PFSK-1 (cell line): ENCODE results near the gene CAMTA1.

Experiments
- FOXP2 ChIP-seq: optimal IDR thresholded peaks from 2 replicates; pipeline ENCODE3; 2011; ENCODE audit warnings: borderline replicate concordance, control low read depth, inconsistent platforms; ENCODE audit not compliant: insufficient read depth; ENCODE audit errors: extremely low read length, extremely low read depth
- POLR2AphosphoS5 ChIP-seq: IDR thresholded peaks from 2 replicates; pipeline ENCODE4 v1.6.1; 2012; ENCODE audit warnings: low read depth, mild to moderate bottlenecking, control low read depth, low read length, moderate library complexity
- SIN3A ChIP-seq: IDR thresholded peaks from 2 replicates; pipeline ENCODE4 v1.6.1; 2012; ENCODE audit warnings: mild to moderate bottlenecking, low read length, moderate library complexity, borderline replicate concordance; ENCODE audit not compliant: insufficient read depth
- TAF1 ChIP-seq: IDR thresholded peaks from 2 replicates; pipeline ENCODE4 v1.6.1; 2012; ENCODE audit warnings: low read length, control low read depth, borderline replicate concordance; ENCODE audit not compliant: insufficient read depth
- TF ChIP-seq, protein P1 (sequence below), 2 experiments: IDR thresholded peaks; 2 replicates each; pipeline versions ENCODE4 v1.6.1 to v1.8.0; 2011 to 2012; ENCODE audit warnings: low read depth in 2 of 2, low read length in 2 of 2, control low read depth in 1 of 2, inconsistent platforms in 1 of 2, mild to moderate bottlenecking in 1 of 2, moderate library complexity in 1 of 2; ENCODE audit not compliant: insufficient read depth in 1 of 2

CAMTA1 gene

DNA sequence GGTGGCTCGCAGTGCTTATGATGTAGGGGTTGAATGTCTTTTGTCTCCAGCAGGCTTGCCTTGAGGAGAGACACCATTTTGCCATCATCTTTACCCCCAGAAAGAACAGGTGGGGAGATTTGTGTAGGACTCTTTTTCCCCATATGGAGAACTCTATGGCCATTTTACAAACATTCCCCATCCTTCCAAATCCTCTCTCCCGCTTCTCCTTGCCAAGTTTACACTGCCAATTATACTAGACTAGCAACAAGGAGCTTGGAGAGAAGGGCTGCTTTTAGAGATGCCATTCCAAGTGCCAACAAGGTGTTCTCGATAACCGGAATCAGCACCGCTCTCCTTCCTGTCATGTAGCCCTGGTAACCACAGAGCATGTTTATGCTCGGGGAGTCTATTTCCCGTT is 233.1 kb downstream of the CAMTA1 start:
- TF ChIP-seq TAF1 (no peak), POLR2AphosphoS5 (no peak), SIN3A (no peak), FOXP2 (no peak)
- TF ChIP-seq, protein P1, sequence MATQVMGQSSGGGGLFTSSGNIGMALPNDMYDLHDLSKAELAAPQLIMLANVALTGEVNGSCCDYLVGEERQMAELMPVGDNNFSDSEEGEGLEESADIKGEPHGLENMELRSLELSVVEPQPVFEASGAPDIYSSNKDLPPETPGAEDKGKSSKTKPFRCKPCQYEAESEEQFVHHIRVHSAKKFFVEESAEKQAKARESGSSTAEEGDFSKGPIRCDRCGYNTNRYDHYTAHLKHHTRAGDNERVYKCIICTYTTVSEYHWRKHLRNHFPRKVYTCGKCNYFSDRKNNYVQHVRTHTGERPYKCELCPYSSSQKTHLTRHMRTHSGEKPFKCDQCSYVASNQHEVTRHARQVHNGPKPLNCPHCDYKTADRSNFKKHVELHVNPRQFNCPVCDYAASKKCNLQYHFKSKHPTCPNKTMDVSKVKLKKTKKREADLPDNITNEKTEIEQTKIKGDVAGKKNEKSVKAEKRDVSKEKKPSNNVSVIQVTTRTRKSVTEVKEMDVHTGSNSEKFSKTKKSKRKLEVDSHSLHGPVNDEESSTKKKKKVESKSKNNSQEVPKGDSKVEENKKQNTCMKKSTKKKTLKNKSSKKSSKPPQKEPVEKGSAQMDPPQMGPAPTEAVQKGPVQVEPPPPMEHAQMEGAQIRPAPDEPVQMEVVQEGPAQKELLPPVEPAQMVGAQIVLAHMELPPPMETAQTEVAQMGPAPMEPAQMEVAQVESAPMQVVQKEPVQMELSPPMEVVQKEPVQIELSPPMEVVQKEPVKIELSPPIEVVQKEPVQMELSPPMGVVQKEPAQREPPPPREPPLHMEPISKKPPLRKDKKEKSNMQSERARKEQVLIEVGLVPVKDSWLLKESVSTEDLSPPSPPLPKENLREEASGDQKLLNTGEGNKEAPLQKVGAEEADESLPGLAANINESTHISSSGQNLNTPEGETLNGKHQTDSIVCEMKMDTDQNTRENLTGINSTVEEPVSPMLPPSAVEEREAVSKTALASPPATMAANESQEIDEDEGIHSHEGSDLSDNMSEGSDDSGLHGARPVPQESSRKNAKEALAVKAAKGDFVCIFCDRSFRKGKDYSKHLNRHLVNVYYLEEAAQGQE (IDR thresholded peaks at IDR 0.05; ENCODE audit: insufficient read depth in 1 of 2, low read depth in 2 of 2, low read length in 2 of 2), result no peak

DNA sequence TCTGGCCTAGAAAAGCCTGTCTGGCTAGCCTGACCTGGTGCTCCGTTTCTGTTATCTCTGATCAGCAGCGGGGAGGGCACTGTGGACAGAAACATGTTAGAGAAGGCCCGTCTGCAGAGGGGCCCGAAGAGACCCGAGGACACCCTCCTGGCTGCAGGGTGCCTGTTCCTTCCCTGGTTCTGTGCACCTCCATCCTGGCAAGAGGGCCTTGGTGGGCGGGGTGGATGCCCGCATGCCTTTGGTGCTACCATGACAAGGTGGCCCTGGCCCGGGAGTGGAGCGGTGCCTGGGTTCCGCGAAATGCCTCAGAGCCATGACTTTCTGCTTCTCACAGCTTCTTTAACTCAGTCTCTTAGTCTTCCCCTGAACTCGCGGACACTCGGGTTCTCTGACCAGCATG is 233.6 kb downstream of the CAMTA1 start:
- TF ChIP-seq FOXP2 (no peak), POLR2AphosphoS5 (no peak), TAF1 (no peak), SIN3A (no peak)
- TF ChIP-seq, protein P1 (IDR thresholded peaks at IDR 0.05; ENCODE audit: insufficient read depth in 1 of 2, low read depth in 2 of 2, low read length in 2 of 2), result no peak

DNA sequence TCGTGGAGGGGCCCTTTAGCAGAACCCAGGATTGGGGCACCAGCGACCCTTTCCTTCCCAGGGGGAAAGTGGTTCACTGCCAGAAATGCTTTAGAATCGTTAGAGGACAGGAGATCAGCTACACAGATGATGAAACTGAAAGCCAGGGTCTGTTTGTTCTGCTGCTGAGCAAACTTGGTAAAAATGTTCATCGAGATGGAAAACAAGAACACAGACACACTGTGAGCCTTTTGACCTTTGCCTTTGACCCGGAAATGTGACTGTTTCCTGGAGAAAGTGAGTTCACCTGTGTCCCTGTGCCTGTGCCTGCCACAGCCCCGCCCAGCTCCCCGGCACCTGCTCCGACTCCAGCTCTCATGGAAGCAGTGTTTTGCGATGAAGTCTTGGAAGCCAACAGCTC is 234.3 kb downstream of the CAMTA1 start:
- no peak for TF ChIP-seq SIN3A
- TF ChIP-seq, protein P1 (IDR thresholded peaks at IDR 0.05; ENCODE audit: insufficient read depth in 1 of 2, low read depth in 2 of 2, low read length in 2 of 2), result no peak
- no peak for TF ChIP-seq POLR2AphosphoS5

DNA sequence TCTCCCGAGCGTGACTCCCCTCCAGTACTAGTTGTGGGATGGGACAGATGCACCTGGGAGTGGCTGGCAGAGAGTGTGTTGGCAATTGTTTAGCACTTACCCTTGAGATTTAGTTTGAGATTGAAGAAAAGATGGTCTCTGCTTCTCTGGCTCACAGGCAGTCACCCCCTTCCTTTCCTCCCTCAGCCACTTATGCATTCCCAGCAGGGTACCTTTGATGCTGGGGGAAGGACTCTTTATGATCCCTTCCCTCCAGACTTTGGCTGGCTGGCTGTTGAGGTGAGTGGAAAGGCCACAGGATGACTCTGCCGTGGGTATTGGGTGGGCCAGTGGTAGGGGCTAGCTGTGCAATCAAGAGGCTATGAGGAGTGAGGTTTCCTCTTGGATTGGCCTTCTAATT is 236.8 kb downstream of the CAMTA1 start:
- TF ChIP-seq, protein P1 (IDR thresholded peaks at IDR 0.05; ENCODE audit: insufficient read depth in 1 of 2, low read depth in 2 of 2, low read length in 2 of 2), result no peak
- TF ChIP-seq POLR2AphosphoS5 (no peak), SIN3A (no peak), TAF1 (no peak), FOXP2 (no peak)

DNA sequence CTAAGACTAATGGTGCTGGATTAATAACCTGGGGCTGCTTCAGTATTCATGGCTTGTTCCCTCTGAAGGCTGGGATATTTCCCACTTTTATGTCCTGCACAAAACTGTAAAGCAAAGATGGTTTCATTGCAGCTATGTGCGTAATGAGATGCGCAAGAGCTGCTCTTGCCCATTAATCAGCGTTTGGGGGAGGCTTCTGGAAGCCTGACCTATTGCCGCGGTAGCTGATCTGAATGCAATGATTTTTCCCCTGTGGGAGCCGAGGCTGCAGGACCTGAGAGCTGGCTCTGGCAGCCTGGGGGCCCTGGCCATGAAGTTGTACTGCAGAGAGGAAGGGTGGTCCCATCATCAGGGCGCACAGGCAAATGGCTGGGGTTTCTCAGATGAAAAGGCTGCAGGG is 239.8 kb downstream of the CAMTA1 start:
- TF ChIP-seq POLR2AphosphoS5 (no peak), SIN3A (no peak), FOXP2 (no peak), TAF1 (no peak)
- TF ChIP-seq, protein P1 (IDR thresholded peaks at IDR 0.05; ENCODE audit: insufficient read depth in 1 of 2, low read depth in 2 of 2, low read length in 2 of 2), result no peak
